GM19240 (cell line): ENCODE data around the gene TUBGCP3.

Experiments used
- DNase-seq: peaks from one replicate; pipeline ENCODE4 v3.0.0; 2011; ENCODE audit warnings: low spot score; ENCODE audit not compliant: insufficient read length

TUBGCP3 gene

GRCh38 chr13:112483299-112483698 is 104.7 kb downstream of the TUBGCP3 start:
- DNase-seq = no peak

GRCh38 chr13:112481458-112481857 is 106.5 kb downstream of the TUBGCP3 start:
- DNase-seq = no peak

GRCh38 chr13:112479389-112479788 is 108.6 kb downstream of the TUBGCP3 start:
- no peak for DNase-seq

- DNase-seq = no peak
Observed at GRCh38 chr13:112477070-112477619, 110.8 kb downstream of the TUBGCP3 start.

GRCh38 chr13:112475889-112476288 is 112.1 kb downstream of the TUBGCP3 start:
- DNase-seq = no peak

- no peak for DNase-seq
Observed at GRCh38 chr13:112474869-112475268, 113.1 kb downstream of the TUBGCP3 start.

GRCh38 chr13:112473818-112474217 is 114.1 kb downstream of the TUBGCP3 start:
- DNase-seq = no peak

- DNase-seq = no peak
Observed at GRCh38 chr13:112469071-112469745, 118.7 kb downstream of the TUBGCP3 start.

- DNase-seq = no peak
Observed at GRCh38 chr13:112468069-112468468, 119.9 kb downstream of the TUBGCP3 start.

GRCh38 chr13:112467236-112467635 is 120.7 kb downstream of the TUBGCP3 start:
- no peak for DNase-seq

GRCh38 chr13:112466132-112467058 is 121.6 kb downstream of the TUBGCP3 start:
- DNase-seq = no peak

- DNase-seq = no peak
Observed at GRCh38 chr13:112465251-112466131, 122.5 kb downstream of the TUBGCP3 start.

GRCh38 chr13:112464720-112465119 is 123.2 kb downstream of the TUBGCP3 start:
- no peak for DNase-seq

- DNase-seq = no peak
Observed at GRCh38 chr13:112462408-112462807, 125.5 kb downstream of the TUBGCP3 start.

- no peak for DNase-seq
Observed at GRCh38 chr13:112457485-112457884, 130.5 kb downstream of the TUBGCP3 start.

- no peak for DNase-seq
Observed at GRCh38 chr13:112457081-112457480, 130.9 kb downstream of the TUBGCP3 start.

GRCh38 chr13:112456138-112457056 is 131.6 kb downstream of the TUBGCP3 start:
- DNase-seq = no peak

GRCh38 chr13:112455476-112456059 is 132.4 kb downstream of the TUBGCP3 start:
- no peak for DNase-seq

- no peak for DNase-seq
Observed at GRCh38 chr13:112454648-112455334, 133.2 kb downstream of the TUBGCP3 start.
